ENCODE measurements around the gene FAM83E.

DNA sequence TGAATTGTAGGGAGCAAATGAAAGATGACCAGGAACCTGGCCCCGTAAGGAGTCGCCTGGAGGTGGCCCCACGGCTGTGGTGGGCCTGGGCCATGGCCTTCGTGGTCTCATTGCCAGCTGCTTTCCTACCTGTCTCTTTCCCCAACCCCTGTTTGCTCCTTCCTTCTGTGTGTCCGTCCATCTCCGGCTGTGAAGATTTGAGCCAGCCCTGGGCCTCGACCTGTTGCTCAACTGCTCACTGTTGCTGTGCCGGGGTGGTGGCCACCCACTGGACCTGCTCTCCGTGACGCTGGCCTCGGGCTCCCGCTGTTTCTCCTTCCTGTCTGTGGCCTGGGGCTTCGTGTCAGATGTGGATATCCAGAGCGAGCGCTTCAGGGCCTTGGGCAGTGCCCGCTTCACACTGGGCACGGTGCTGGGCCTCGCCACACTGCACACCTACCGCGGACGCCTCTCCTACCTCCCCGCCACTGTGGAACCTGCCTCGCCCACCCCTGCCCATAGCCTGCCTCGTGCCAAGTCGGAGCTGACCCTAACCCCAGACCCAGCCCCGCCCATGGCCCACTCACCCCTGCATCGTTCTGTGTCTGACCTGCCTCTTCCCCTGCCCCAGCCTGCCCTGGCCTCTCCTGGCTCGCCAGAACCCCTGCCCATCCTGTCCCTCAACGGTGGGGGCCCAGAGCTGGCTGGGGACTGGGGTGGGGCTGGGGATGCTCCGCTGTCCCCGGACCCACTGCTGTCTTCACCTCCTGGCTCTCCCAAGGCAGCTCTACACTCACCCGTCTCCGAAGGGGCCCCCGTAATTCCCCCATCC is 13.8 kb upstream of the FAM83E start:
- no peak for TF ChIP-seq POLR2A (IDR thresholded peaks at IDR 0.05)
- TF ChIP-seq, protein P1, sequence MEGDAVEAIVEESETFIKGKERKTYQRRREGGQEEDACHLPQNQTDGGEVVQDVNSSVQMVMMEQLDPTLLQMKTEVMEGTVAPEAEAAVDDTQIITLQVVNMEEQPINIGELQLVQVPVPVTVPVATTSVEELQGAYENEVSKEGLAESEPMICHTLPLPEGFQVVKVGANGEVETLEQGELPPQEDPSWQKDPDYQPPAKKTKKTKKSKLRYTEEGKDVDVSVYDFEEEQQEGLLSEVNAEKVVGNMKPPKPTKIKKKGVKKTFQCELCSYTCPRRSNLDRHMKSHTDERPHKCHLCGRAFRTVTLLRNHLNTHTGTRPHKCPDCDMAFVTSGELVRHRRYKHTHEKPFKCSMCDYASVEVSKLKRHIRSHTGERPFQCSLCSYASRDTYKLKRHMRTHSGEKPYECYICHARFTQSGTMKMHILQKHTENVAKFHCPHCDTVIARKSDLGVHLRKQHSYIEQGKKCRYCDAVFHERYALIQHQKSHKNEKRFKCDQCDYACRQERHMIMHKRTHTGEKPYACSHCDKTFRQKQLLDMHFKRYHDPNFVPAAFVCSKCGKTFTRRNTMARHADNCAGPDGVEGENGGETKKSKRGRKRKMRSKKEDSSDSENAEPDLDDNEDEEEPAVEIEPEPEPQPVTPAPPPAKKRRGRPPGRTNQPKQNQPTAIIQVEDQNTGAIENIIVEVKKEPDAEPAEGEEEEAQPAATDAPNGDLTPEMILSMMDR (IDR thresholded peaks at IDR 0.05) = no peak
- TF ChIP-seq POLR2AphosphoS5 (IDR thresholded peaks at IDR 0.05) = no peak
- no peak for TF ChIP-seq EP300 (IDR thresholded peaks at IDR 0.05)

Measured in upper lobe of left lung (tissue), 4 donors.